A549 (cell line): Measurements from ENCODE around the gene CFAP58.

Experiments used
- BCL3 ChIP-seq: fragments of >200 bp; sonication (Bioruptor Twin); formaldehyde crosslinking; IDR thresholded peaks from 3 replicates; pipeline ENCODE4 v1.6.1; 2016
- CEBPB ChIP-seq, 2 experiments: fragments of >200 bp in 1 of 2; sonication (Bioruptor Twin) in 1 of 2; formaldehyde crosslinking in 1 of 2; IDR thresholded peaks; 2 replicates each; pipeline ENCODE4 v1.6.1; 2012 to 2016
- CHD2 ChIP-seq: fragments of 150-350 bp; IDR thresholded peaks from 2 replicates; pipeline ENCODE4 v1.6.1; 2014; ENCODE audit warnings: low read length; ENCODE audit not compliant: partially characterized antibody
- CHD4 ChIP-seq: fragments of 200-600 bp; sonication (generic); IDR thresholded peaks from 2 replicates; pipeline ENCODE4 v1.6.1; 2016; ENCODE audit warnings: antibody characterized with exemption, mild to moderate bottlenecking, borderline replicate concordance
- EP300 ChIP-seq, 2 experiments: fragments of >200 bp; sonication (Bioruptor Twin); formaldehyde crosslinking; IDR thresholded peaks; 2 replicates in 1 of 2; 3 replicates in 1 of 2; pipeline ENCODE4 v1.6.1; 2016 to 2017
- ESRRA ChIP-seq: fragments of 150-350 bp; IDR thresholded peaks from 2 replicates; pipeline ENCODE4 v1.6.1; 2014; ENCODE audit warnings: mild to moderate bottlenecking, low read length, borderline replicate concordance
- HOXA7 ChIP-seq: fragments of 250-450 bp; sonication (Bioruptor Pico); IDR thresholded peaks from 2 replicates; pipeline ENCODE4 v1.5.0; 2020; ENCODE audit warnings: mild to moderate bottlenecking, moderate library complexity
- MAFK ChIP-seq: fragments of 450-650 bp; IDR thresholded peaks from 2 replicates; pipeline ENCODE4 v1.6.1; 2014; ENCODE audit not compliant: partially characterized antibody
- POLR2A ChIP-seq: IDR thresholded peaks from 2 replicates; pipeline ENCODE4 v1.6.1; 2012; ENCODE audit warnings: mild to moderate bottlenecking, low read length
- POLR2AphosphoS2 ChIP-seq: conservative IDR thresholded peaks from 2 replicates; pipeline ENCODE4 v1.6.1; 2012; ENCODE audit warnings: low read length, improper control_type of control experiment, inconsistent platforms
- RFX5 ChIP-seq: fragments of 450-650 bp; IDR thresholded peaks from 2 replicates; pipeline ENCODE4 v1.7.1; 2014; ENCODE audit warnings: antibody characterized with exemption, mild to moderate bottlenecking, moderate library complexity
- SMC3 ChIP-seq: fragments of >200 bp; sonication (Bioruptor Twin); formaldehyde crosslinking; IDR thresholded peaks from 3 replicates; pipeline ENCODE4 v1.6.1; 2018; ENCODE audit warnings: inconsistent platforms
- TF ChIP-seq, protein P1 (sequence below): fragments of >200 bp; sonication (Bioruptor Twin); formaldehyde crosslinking; IDR thresholded peaks from 3 replicates; pipeline ENCODE4 v1.5.1; 2016

GRCh38 chr10:104479906-104480593 lies 126.4 kb downstream of the CFAP58 start:
- TF ChIP-seq ESRRA (no peak), POLR2AphosphoS2 (no peak), MAFK (no peak), CEBPB (IDR thresholded peaks at IDR 0.05) (no peak), CHD2 (no peak), EP300 (IDR thresholded peaks at IDR 0.05) (no peak), CHD4 (no peak), BCL3 (no peak), HOXA7 (CRISPR knock-in tag) (no peak), SMC3 (no peak), RFX5 (no peak), POLR2A (no peak)
- TF ChIP-seq, protein P1, sequence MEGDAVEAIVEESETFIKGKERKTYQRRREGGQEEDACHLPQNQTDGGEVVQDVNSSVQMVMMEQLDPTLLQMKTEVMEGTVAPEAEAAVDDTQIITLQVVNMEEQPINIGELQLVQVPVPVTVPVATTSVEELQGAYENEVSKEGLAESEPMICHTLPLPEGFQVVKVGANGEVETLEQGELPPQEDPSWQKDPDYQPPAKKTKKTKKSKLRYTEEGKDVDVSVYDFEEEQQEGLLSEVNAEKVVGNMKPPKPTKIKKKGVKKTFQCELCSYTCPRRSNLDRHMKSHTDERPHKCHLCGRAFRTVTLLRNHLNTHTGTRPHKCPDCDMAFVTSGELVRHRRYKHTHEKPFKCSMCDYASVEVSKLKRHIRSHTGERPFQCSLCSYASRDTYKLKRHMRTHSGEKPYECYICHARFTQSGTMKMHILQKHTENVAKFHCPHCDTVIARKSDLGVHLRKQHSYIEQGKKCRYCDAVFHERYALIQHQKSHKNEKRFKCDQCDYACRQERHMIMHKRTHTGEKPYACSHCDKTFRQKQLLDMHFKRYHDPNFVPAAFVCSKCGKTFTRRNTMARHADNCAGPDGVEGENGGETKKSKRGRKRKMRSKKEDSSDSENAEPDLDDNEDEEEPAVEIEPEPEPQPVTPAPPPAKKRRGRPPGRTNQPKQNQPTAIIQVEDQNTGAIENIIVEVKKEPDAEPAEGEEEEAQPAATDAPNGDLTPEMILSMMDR: no peak
